K562 (cell line): ENCODE data around the gene MEAF6. TPM values are rescaled to one million over a fixed set of nuclear protein-coding genes. Genes with fewer than 3 reads are reported as not detected.

Source experiments
- ATF3 ChIP-seq, 2 experiments: fragments of 450-650 bp in 1 of 2; sonication (generic) in 1 of 2; formaldehyde crosslinking in 1 of 2; IDR thresholded peaks in 1 of 2; conservative IDR thresholded peaks in 1 of 2; 2 replicates each; pipeline versions ENCODE4 v1.6.1 to v1.8.1; 2016 to 2023; ENCODE audit warnings: mild to moderate bottlenecking in 2 of 2, moderate library complexity in 2 of 2, inconsistent platforms in 1 of 2, missing genetic modification reagents in 1 of 2
- BACH1 ChIP-seq: fragments of 200-800 bp; sonication (Bioruptor generic); IDR thresholded peaks from 2 replicates; pipeline ENCODE4 v1.6.1; 2016; ENCODE audit warnings: missing genetic modification characterization, missing compliant biosample characterization
- CAMTA2 ChIP-seq: fragments of 250-450 bp; sonication (Bioruptor Pico); conservative IDR thresholded peaks from 2 replicates; pipeline ENCODE4 v1.5.1; 2022
- CBFB ChIP-seq: sonication (generic); formaldehyde crosslinking; IDR thresholded peaks from 2 replicates; pipeline ENCODE4 v1.4.0; 2020; ENCODE audit warnings: mild to moderate bottlenecking, missing genetic modification reagents
- ETS2 ChIP-seq: IDR thresholded peaks from 2 replicates; pipeline ENCODE4 v1.6.1; 2016; ENCODE audit warnings: borderline replicate concordance, missing genetic modification characterization, mild to moderate bottlenecking, moderate library complexity, missing compliant biosample characterization; ENCODE audit not compliant: poor library complexity, severe bottlenecking
- ETV5 ChIP-seq: sonication (generic); formaldehyde crosslinking; IDR thresholded peaks from 2 replicates; pipeline ENCODE4 v1.4.0; 2020; ENCODE audit warnings: low read depth, mild to moderate bottlenecking, missing genetic modification reagents
- HNRNPK ChIP-seq: fragments of 200-400 bp; formaldehyde crosslinking; IDR thresholded peaks from one replicate; pipeline ENCODE4 v1.6.1; 2018; ENCODE audit warnings: mild to moderate bottlenecking, low read depth, low read length; ENCODE audit not compliant: poor library complexity, severe bottlenecking
- HNRNPL ChIP-seq: fragments of 200-400 bp; formaldehyde crosslinking; IDR thresholded peaks from 2 replicates; pipeline ENCODE4 v1.6.1; 2017; ENCODE audit warnings: low read depth, mild to moderate bottlenecking, low read length
- KHSRP ChIP-seq: fragments of 450-650 bp; IDR thresholded peaks from 2 replicates; pipeline ENCODE4 v1.6.1; 2017
- MAFG ChIP-seq: fragments of 450-650 bp; conservative IDR thresholded peaks from 2 replicates; pipeline ENCODE4 v1.6.1; 2016; ENCODE audit warnings: missing genetic modification characterization, missing compliant biosample characterization
- MCM3 ChIP-seq: fragments of 450-650 bp; IDR thresholded peaks from 2 replicates; pipeline ENCODE4 v1.6.1; 2016
- MTF1 ChIP-seq: fragments of 250-450 bp; sonication (Bioruptor Pico); IDR thresholded peaks from 2 replicates; pipeline ENCODE4 v1.9.0; 2021; ENCODE audit warnings: moderate library complexity, mild to moderate bottlenecking, inconsistent platforms, borderline replicate concordance
- PRDM10 ChIP-seq: fragments of 450-650 bp; IDR thresholded peaks from 2 replicates; pipeline ENCODE4 v1.6.1; 2018; ENCODE audit not compliant: partially characterized antibody
- PTRF ChIP-seq: fragments of 450-650 bp; IDR thresholded peaks from 2 replicates; pipeline ENCODE4 v1.6.1; 2016; ENCODE audit warnings: mild to moderate bottlenecking, missing genetic modification characterization, missing compliant biosample characterization
- RBM34 ChIP-seq: fragments of 200-400 bp; formaldehyde crosslinking; IDR thresholded peaks from 2 replicates; pipeline ENCODE4 v1.6.1; 2018; ENCODE audit warnings: low read length, borderline replicate concordance; ENCODE audit not compliant: insufficient read depth
- RFX5 ChIP-seq: IDR thresholded peaks from 2 replicates; pipeline ENCODE4 v1.6.1; 2011; ENCODE audit warnings: low read depth, mild to moderate bottlenecking, improper control_type of control experiment, low read length
- SP2 ChIP-seq: IDR thresholded peaks from 2 replicates; pipeline ENCODE4 v1.6.1; 2011; ENCODE audit warnings: mild to moderate bottlenecking, low read depth, low read length, moderate library complexity; ENCODE audit not compliant: poor library complexity, severe bottlenecking; ENCODE audit errors: extremely low read depth
- ZFP91 ChIP-seq: sonication (generic); formaldehyde crosslinking; IDR thresholded peaks from 2 replicates; pipeline ENCODE4 v1.8.0; 2022; ENCODE audit warnings: mild to moderate bottlenecking, missing genetic modification reagents
- ZKSCAN8 ChIP-seq: fragments of 200-800 bp; sonication (Bioruptor generic); IDR thresholded peaks from 2 replicates; pipeline ENCODE4 v1.6.1; 2016; ENCODE audit warnings: missing genetic modification characterization, missing compliant biosample characterization
- ZNF23 ChIP-seq: fragments of 250-450 bp; sonication (Bioruptor Pico); IDR thresholded peaks from 2 replicates; pipeline ENCODE4 v1.4.0; 2020; ENCODE audit warnings: mild to moderate bottlenecking
- ZNF24 ChIP-seq: fragments of 450-650 bp; IDR thresholded peaks from 2 replicates; pipeline ENCODE4 v1.6.1; 2016
- ZNF316 ChIP-seq: fragments of 450-650 bp; IDR thresholded peaks from 2 replicates; pipeline ENCODE4 v1.6.1; 2016
- ZNF707 ChIP-seq: fragments of 250-450 bp; sonication (Bioruptor Pico); conservative IDR thresholded peaks from 2 replicates; pipeline ENCODE4 v1.8.0; 2022; ENCODE audit warnings: inconsistent platforms, mild to moderate bottlenecking, moderate library complexity
- polyA plus RNA-seq, 8 experiments: library from polyadenylated mRNA; depleted of rRNA in 4 of 8; stranded (reverse) in 5 of 8; unstranded in 3 of 8; fragments of >200 nt; fragmentation: Nextera tagmentation in 2 of 8; fragmentation: Illumina TruSeq in 1 of 8; extraction: Ambion mirVana in 2 of 8; extraction: Trizol in 1 of 8; gene quantifications; 2 replicates each; pipeline versions ENCODE4 v1.2.1 to v1.2.3, GENCODE V29; 2011 to 2014; ENCODE audit warnings: inconsistent platforms in 1 of 8, missing spikeins in 1 of 8
- total RNA-seq, 7 experiments: library from RNA; depleted of rRNA in 6 of 7; stranded (reverse); fragments of >200 nt in 6 of 7; fragmentation: Illumina TruSeq in 2 of 7; extraction: Trizol in 2 of 7; gene quantifications; 2 replicates each; pipeline versions ENCODE4 v1.2.1 to v1.2.3, GENCODE V29; 2011 to 2021; ENCODE audit warnings: low replicate concordance in 1 of 7

MEAF6 gene
- total and polyA plus RNA-seq, 9 of the 15 experiments (the other 6 are each of a cell fraction or from before 2014, with no cell fraction given), result 55.0 to 151 (median 92.3) TPM

GRCh38 chr1:37515185-37516034 is 844 bp upstream of the MEAF6 start (continued):
- TF ChIP-seq MCM3 (no peak), HNRNPK (no peak), ZNF23 (CRISPR knock-in tag) (0 out of 2 replicates have a peak, but pooled peaks have one; percentile 32), ZNF316 (peak; percentile 53), ZNF707 (CRISPR knock-in tag) (no peak), RBM34 (no peak), PRDM10 (peak; percentile 92), SP2 (no peak), KHSRP (no peak), HNRNPL (no peak), BACH1 (tag) (peak; percentile 31; the same call in 1 of the 2 replicates), ATF3 (IDR thresholded peaks at IDR 0.05) (no peak), ATF3 (CRISPR knock-in tag; conservative IDR thresholded peaks at IDR 0.05) (no peak), MTF1 (CRISPR knock-in tag) (no peak), PTRF (tag) (no peak), ZNF24 (no peak), ETV5 (CRISPR knock-in tag) (no peak), ETS2 (tag) (no peak), RFX5 (no peak), CBFB (CRISPR knock-in tag) (no peak), ZFP91 (CRISPR knock-in tag) (no peak), CAMTA2 (CRISPR knock-in tag) (no peak), MAFG (tag) (peak; percentile 38; the same call in 1 of the 2 replicates), ZKSCAN8 (CRISPR knock-in tag) (no peak)
